ENCODE measurements around the gene CMTM2.
"Not testable (repeated sequence)": the region's sequence is repeated elsewhere in the genome, so short reads cannot be mapped to it uniquely, and the experiment has no call there.

The CMTM2 gene

DNA sequence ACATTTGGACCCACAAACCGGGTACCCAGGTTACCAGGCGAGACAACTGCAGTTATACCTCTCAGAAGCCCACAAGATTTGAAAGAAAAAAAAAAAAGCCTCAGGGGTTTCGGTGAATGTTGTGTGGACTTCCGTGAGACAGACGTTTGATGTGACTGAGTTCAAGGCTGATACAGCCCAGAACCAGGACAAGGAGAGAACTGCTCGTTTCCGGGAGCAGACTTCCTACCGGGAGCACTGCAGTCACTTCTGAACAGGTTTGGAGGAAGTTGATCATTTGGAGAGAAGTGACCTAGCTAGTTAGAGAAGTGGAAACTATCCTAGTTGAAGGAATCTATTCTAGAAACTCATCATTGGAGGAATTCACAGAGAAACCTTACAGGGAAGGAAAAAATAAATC, 26.0 kb upstream of the CMTM2 start:
- no peak for DNase-seq

DNA sequence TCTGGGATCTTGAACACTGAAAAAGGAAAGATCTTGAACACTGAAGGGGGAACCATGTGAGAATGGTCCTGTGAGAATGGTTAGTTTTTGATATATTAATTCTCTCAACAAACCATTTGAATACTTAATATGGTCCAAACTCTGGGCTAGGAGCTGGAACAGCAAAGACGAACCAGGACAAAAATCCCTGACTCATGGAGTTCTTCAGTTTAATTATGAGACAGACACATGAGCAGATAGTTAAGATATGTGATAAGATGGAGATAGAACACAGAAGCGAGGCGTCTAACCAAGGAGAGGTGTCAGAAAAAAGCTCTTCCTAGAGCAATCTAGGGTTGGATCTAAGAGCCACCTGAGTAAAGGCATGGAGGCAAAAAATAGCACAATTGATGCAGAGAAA, 25.2 kb upstream of the CMTM2 start:
- DNase-seq: no peak

DNA sequence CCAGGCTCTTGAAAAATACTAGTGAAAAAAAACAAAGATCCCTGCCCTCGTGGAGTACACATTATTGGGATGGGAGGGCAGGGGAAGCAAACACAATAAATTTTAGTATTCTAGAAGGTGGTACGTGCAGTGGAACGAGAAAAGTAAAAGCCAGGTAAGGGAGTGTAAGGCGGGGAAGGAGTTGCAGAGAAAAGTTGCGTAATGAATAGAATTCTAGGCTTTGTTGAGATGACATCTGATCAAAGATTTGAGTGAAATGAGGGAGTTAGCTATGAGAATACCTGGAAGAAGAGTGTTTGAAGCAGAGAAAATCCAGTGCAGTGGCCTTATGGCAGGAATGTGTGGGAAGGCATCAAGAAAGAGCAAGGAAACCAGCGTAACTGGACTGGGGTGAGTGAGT, 24.8 kb upstream of the CMTM2 start:
- DNase-seq: no peak

DNA sequence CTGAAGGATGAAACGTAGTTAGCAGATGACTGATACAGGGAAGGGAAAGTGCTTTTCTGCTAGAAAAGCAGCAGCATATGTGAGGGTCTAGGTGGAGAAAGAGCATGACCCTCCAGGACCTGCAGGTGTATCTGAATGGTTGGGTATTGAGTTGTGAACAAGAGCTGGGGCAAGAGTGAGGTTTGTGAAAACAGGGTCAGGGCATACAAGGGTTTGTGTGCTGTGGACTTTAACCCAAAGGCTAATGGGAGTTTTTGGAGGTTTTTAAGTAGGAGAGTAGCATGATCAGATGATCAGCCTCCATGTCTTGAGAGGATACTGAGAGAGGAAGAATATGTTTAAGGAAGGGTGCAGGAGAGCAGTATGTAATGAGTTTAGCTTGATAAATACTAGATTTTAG, 19.2 kb upstream of the CMTM2 start:
- no peak for DNase-seq

DNA sequence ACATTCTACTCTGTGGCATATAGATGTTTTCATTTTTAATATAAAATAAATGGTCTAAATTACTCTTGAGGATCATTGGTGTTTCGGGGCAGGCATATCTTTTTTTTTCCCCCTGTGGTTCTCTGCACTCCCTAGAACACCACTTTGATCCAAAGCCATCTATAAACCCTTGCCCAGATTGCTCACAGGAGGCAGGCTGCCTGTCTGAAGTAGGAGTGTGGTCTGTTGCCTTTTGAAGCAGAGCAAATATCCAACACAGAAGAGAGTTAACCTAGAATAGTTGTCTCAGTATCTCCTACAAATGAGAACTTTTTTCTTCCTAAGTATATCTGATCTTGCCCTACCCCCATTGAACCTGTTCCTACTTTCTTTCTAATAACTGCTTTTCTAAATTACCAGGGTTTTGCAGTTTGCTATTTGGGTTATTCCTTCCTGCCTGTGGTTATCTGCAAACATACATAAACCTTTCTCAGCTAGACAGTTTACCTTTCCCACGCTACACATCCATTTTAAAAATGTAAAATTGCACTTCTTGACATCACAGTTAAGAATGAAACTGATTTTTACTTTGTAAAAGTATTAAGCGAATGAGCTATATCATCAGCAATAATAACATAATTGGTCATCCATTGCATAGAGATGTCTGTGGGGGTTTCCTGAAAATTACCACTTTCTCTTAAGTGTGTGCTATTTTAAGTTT, 17.7 kb upstream of the CMTM2 start:
- no peak for DNase-seq

DNA sequence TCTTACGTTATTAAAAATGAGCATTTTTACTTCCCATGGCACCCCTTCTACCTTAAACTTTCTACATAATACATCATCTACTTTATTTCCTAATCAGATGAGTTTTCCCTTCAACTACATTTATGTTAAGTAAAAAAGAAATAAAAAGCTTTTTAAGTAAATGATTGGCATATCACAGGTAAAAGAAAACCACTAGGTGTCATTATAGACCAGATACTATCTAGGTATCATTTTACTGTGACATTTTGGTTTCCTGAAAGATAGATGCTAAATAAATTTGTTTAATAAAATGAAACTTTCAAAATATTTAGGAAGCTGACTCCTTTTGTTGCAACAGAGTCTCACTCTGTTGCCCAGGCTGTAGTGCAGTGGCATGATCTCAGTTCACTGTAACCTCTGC, 16.9 kb upstream of the CMTM2 start:
- DNase-seq: no peak

DNA sequence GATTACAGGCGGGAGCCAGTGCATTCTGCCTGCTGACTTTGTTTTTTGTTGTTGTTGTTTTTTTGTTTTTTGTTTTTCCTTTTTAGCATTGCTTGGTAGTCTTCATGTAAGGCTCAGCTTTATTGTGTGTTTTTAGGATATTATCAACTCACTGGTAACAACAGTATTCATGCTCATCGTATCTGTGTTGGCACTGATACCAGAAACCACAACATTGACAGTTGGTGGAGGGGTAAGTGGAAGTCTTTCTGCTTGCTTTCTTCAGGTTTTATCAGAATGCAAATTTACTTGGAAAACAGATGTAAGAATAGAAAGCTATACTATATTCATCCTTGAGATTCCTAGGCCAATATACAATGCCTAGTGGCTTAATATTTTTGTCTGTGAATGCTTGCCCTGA, 16.3 kb upstream of the CMTM2 start:
- no peak for DNase-seq

DNA sequence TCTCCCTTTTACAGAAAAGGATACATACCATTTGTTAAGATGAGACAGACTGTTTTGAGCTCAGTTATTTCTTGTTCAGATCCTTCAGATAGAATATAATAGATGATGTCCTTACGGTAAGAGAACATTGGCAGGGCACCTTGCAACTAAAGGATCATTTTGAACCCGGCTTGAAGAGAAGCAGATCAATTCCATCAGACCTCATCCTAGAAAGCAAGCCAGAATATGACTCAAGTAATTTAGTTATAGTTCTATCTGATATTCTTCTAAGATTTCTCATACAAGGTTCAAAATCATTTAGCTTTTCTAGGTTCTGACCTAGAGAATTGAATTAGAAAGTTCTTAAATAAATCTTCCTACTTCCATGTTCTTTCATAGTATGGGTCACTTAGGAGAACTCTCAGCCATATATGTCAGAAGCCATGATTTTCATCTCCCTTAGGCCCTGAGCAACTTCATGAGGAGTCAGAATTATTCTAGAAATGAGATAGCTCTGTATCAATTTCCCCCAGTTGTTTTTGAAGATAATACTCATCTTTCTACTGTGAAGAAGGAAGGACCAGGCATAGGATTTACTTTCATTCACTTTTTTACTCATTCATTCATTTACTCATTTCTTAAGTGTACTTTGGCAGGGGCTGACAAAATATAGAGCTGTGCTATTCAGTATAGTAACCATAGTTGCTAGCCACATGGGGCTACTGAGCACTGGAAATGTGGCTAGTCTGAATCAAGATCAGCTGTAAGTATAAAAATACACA, 15.5 kb upstream of the CMTM2 start:
- DNase-seq: no peak

DNA sequence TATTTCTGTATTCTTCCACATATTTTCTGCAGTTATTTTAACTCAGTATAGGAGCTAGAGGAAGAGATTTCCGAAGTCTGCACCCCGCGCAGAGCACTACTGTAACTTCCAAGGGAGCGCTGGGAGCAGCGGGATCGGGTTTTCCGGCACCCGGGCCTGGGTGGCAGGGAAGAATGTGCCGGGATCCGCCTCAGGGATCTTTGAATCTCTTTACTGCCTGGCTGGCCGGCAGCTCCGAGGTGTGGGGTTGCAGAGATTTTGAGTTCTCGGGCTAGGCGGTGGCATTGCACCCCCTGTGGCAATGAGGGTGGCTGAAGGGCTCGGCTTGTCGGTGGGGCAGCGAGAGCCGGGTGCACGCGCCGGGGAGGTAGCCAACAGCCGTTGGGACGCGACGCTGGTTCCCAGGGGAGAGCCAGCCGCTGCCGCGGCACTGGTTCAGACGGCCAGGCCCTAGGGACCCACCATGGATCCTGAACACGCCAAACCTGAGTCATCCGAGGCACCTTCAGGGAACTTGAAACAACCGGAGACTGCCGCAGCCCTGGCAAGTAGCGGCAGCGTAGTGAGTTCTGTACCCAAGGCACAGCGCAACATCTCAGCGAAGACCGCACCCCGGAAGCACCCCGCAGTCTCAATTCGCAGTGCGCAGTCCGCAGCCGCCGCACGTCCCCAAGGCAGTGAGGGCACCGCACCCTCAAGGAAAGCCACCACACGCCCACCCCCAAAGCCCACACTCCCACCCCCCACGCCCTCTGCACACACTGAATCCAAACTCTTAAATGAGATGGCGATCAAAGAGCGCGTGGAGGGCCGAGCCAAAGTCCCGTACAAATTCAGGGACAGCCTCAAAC, 13.0 kb upstream of the CMTM2 start, which contains the start of gene CMTM1:
TSS of gene CMTM1 (plus strand) at position 389 of the 851 bp plus-strand sequence. CDS start at position 464, 75 bp downstream.
- no peak for DNase-seq

DNA sequence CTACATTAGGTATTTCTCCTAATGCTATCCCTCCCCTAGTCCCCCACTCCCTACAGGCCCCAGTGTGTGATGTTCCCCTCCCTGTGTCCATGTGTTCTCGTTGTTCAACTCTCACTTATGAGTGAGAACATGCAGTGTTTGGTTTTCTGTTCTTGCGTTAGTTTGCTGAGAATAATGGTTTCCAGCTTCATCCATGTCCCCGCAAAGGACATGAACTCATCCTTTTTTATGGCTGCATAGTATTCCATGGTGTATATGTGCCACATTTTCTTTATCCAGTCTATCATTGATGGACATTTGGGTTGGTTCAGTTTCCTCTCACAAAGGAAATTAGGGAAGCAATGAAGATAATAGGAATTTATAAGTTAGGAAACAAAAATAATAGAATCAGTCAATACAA, 12.0 kb upstream of the CMTM2 start:
- DNase-seq: not testable (repeated sequence)

DNA sequence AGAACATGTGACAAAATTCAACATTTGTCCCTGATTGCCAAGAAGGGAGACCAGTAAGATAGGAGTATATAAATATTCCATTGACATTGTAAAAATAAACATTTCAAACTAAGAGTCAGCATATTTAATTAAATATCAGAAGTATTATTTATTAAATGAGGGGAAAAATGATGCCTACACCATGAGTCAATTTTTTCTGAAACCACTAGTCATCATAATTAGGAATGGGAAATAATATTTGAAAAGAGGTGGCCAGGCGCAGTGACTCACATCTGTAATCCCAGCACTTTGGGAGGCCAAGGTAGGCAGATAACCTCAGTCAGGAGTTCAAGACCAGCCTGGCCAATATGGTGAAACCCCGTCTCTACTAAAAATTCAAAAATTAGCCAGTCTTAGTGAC, 10.9 kb upstream of the CMTM2 start:
- no peak for DNase-seq

DNA sequence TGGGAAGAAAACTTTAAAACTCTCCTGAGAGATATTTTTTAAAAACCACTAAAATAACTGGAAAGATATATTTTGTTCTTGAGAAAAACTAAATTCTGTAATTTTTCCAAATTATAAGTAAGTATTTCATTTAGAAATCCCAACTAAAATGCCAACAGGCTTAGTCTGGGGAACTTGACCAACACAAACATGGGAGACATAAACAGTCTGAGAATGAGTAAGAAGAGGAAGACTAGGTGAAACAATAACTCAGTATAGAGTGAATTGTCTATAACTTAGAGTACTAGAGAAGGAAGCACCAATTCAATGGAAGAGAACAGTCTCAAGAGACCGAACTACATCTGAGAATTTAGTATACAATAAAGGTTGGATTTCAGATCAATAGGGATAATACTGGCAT, 10.1 kb upstream of the CMTM2 start:
- DNase-seq: no peak

DNA sequence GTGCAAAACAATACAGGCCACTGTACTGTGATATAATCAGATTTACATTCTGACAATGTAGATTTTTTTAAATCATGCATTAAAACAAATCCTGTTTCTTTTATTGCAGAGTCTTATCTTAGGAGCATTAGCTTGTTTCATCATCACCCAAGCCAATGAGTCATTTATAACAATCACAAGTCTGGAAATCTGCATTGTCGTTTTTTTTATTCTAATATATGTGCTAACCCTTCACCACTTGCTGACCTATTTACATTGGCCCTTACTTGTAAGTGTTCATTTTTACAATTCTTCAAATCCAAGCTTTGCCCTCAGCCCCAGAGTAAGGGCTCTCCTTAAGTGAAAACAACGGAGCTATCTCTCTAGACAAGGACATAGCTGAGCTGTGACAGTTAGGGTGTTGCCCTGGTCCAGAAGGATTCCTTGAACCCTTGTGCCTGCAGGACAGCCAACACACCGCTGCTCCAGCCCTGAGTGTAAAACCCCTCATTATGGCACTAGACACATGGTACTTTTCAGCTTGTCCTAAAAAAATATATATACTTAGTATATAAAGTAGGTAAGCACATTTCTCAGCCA, 9.3 kb upstream of the CMTM2 start:
- DNase-seq: no peak

DNA sequence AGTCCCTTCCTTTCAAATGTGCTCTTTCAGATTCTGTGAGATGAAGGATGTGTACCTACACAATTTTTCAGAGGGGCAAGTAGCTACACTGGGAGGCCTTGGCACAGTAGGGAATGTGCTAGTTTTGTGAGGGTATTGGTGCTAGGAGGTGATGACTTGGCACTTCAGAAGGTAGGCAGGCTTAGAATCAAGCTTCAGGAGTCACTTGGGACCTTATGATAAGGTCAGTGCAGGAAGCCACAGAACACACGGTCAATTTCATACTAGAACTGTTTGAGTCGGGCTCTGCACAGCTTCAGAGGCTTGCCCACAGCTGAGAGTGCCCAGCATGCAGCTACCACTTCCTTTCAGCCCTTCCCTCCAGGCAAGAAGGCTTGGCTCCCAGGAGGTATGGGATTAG, 6.9 kb upstream of the CMTM2 start:
- no peak for DNase-seq

DNA sequence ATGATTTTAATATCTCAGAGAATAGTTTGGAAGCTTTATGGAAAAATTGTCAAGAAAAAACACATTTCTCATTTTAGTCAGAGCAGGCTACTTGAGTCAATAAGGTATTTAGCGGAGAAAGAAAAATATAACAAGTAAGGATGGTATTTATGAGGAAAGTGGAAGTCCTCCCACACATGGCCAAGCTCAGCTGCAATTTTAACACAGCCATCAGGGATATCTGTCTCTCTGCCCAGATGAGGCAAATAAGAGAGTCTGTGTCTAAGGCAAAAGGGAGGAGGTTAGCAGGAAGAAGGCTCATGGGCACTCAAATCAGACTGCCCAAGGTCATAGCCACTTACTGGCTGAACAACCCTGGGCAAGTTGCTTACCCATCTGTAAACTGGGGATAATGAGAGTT, 5.2 kb upstream of the CMTM2 start:
- no peak for DNase-seq

DNA sequence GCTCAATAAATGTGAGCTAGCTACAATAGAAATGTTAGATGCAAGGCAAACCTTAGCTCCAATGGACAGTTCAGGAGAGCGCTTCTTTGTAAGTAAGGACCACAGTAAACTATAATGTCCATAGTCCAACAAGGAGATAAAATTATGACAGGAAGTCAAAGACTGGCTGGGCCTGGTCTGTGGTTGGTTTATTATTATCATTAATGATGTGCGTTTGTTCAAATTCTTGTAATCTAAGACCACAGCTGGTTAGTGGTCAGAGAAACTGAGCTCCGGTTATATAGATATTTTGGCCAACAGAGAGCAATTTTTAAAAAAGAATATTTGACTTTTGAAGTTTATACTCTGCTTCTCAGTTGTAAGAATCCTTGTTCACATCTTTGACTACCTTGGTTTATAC, 4.7 kb upstream of the CMTM2 start:
- DNase-seq: no peak

DNA sequence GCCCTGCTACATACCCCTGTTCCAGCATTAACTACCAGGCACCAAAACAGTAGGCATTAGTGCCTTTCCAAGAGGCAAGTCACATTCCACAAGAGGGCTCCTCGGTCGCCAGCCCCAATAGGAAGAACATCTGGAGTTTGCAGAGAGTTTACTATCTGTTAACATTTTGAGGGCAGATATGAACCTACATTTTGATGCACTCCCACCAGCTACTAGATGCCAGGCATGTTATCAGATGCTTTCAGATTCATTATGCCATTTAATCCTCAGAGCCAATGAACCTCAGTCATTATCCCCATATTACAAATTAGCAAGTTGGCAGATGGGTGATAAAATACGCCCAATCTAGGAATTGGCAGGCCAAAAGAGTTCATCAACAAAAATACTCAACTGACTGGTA, 4.2 kb upstream of the CMTM2 start:
- no peak for DNase-seq

DNA sequence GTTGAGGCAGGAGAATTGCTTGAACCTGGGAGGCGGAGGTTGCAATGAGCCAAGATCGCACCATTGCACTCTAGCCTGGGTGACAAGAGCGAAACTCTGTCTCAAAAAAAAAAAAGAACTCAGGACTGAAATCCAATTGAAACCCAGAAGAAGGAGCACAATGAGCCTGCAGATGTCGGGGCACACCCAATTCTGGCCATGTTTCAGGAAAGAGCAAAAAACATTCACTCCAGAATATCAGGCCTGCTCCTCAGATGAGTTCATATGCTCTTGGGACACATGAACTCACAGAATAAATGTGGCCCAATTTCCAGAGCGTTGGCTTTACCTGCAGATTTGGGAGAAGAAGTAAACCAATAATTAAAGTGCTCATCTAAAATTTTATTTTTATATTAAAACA, 3.0 kb upstream of the CMTM2 start:
- no peak for DNase-seq

DNA sequence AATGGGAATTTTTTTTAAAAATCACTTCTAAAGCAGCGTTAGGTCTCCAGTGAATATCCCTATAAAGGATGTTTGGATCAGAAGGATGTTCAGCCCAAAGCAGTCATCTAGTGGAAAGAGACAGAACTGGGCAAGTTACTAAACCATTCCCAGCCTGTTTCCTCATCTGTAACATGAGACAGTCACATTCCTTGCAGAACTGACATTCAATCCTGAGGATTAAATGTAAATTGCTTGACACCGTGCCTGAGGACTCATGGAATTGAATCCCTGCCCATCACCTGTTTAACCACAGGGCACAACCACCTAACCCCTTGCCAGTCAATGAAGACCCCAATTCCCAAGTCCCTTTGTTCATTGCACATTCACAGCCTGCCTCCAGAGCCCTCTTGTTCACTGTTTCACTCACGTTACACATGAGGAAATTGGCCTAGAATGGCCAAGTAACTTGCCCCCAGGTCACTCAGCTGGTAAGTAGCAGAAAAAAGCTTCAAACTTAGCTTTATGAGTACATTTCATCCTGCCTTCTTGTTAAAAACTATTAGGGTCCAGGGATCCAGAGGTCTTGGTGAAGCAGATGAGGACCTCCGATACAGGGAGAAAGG, 1.4 kb downstream of the CMTM2 start:
- DNase-seq: no peak

DNA sequence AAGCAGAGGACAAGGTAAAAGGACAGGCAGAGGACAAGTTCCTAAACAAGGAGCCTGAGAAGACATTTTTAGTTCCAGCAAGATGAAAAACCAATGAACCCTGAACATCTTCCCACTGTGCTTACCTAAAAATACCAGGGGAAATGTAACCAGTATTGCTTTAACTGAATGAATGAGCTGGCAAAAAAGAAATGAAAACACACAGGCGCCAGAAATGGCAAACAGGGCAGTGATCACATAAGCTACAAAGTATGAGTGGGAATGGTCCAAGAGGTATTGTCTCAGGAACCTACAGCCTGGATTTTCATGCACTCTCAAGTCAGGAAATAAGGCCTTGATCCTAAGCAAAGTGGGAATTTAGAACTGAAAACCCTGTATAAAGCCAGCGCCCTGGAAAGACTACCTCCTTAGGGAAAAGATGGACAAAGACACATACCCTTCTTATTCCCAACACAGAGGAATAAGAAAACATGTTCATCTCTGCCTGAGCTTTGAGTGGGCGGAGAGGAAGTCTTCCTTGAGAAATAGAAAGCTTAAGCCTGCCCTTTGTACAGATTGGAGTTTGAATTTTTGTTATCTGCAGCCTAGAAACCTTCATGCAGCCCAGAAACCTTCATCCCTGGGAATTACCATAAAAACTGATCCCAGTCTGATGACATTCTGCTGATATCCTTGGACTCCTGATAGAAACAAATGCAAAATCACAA, 2.1 kb downstream of the CMTM2 start:
- DNase-seq: no peak

DNA sequence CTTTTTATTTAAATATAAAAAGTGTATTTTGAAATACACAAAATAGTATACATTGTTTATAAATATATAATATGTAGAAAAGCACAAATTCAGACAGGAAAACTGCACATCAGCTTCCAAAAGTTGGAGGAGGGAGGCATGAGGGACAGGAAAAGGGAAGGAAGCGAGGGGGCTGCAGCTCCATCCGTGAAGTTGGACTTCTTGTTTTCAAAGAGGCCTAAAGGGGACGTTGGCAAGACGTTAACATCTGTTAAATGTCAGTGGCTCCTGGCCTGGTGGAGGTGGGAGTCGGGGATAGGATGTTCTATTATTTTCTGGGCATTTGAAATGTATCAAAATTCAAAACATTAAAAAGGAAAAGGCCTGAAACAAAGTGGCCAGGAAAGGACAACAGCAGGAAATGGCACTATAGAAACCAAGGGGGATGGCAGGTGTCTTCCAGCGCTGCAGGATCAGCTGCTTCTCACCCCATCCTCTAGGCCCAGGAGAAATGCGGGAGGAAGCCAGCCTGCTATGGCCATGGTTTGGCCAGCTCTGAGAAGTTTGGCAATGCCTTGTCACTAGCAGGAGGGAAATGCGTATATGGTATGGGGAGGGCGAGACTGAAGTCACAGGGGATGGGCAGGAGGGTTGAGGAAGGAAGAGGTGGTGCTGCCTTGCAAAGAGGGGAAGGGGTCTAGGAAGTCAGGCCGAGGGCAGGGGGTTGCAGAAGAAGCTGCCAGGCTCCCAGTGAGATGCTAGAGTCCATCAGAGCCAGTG, 6.4 kb downstream of the CMTM2 start:
- no peak for DNase-seq

All from activated CD4-positive, alpha-beta T cell treated with anti-CD3 and anti-CD28 coated beads for 48 hours (primary cell).